Anterior cingulate cortex (tissue), 58 donors: ENCODE data around the gene SMIM22.

ENCODE experiments used
- DNase-seq, 58 donors: peaks; one replicate each; lab custom pipeline; 2025; lab: John Stamatoyannopoulos, UW

SMIM22 gene

GRCh38 chr16:4813251-4814003, 18.3 kb downstream of the SMIM22 start:
- no peak for DNase-seq

- DNase-seq: no peak
Observed at GRCh38 chr16:4814046-4814445, 18.9 kb downstream of the SMIM22 start.

GRCh38 chr16:4814542-4815173, 19.5 kb downstream of the SMIM22 start:
- DNase-seq: no peak

GRCh38 chr16:4820652-4821051, 25.5 kb downstream of the SMIM22 start:
- DNase-seq: no peak

- no peak for DNase-seq
Observed at GRCh38 chr16:4825196-4825595, 30.0 kb downstream of the SMIM22 start.

- no peak for DNase-seq
Observed at GRCh38 chr16:4826526-4826925, 31.4 kb downstream of the SMIM22 start.

- DNase-seq: no peak
Observed at GRCh38 chr16:4826980-4827379, 31.8 kb downstream of the SMIM22 start.

- no peak for DNase-seq
Observed at GRCh38 chr16:4828567-4829321, 33.6 kb downstream of the SMIM22 start.

GRCh38 chr16:4830408-4830807, 35.2 kb downstream of the SMIM22 start:
- DNase-seq: no peak

- DNase-seq: no peak
Observed at GRCh38 chr16:4831616-4832015, 36.4 kb downstream of the SMIM22 start.

GRCh38 chr16:4832698-4833343, 37.7 kb downstream of the SMIM22 start:
- DNase-seq: no peak

- DNase-seq: no peak
Observed at GRCh38 chr16:4833584-4833983, 38.4 kb downstream of the SMIM22 start.

GRCh38 chr16:4836727-4837126, 41.6 kb downstream of the SMIM22 start:
- DNase-seq: no peak

- DNase-seq: no peak
Observed at GRCh38 chr16:4837733-4838501, 42.7 kb downstream of the SMIM22 start.

- DNase-seq: no peak
Observed at GRCh38 chr16:4839942-4840341, 44.8 kb downstream of the SMIM22 start.

GRCh38 chr16:4840984-4841383, 45.8 kb downstream of the SMIM22 start:
- no peak for DNase-seq
